Measurements from ENCODE around the gene NBAS.
"Not testable (repeated sequence)": the region's sequence is repeated elsewhere in the genome, so short reads cannot be mapped to it uniquely, and the experiment has no call there.

NBAS gene

GRCh38 chr2:15298770-15299169 is 262.4 kb downstream of the NBAS start:
- DNase-seq, result no peak

DNA sequence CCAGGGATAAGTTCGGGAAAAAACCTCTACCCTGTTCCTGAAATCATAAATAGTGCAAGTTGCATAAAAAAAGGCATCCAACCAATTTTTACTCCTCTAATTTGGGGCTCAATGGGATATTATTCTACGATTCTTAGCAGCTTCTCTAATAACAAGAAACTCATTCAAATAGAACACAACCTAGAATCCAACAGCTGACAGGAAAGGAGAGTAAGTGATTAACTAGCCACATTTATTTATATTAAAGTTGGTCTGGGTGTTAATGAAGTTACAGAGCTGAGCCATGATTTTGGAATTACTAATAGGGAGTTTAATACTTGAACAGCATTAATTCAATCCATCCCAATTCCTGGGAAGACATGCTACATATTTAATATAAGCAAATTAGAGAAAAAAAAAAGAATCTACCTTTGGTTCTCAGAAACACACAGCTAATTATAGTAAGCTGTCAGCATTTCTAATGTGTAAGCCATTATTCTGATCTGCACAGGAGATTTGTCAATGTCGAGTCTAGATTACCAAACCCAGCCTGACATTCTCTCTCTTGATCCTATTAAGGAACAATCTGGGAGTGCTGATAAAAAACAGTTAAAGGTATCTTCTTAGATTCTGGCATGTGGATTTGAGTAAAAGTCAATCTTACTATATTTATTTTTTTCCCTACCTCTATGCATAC is 267.7 kb downstream of the NBAS start:
- DNase-seq, result no peak

DNA sequence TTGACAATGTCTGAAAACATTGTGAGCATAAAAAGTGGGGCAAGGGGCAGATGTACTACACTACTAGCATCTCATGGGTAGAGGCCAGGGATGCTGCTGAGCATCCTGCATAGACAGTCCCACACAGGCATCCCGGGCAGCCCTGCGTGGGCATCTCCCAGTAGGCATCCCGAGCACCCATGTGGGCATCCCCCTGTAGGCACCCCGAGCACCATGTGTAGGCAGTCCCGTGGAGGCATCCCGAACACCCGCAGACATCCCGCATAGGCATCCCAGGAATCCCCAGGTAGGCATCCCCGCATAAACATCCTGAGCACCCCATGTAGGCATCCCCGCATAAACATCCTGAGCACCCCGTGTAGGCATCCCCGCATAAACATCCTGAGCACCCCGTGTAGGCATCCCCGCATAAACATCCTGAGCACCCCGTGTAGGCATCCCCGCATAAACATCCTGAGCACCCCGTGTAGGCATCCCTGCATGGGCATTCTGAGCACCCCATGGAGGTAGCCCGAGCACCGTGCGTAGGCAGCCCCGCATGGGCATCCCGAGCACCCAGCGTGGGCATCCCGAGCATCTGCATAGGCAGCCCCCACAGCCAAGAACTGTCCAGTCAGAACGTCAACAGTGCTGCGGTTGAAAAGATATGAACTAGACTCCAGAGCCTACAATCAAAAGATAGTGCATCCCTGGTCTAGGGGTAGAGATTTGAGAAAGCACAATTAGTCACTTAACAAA is 273.5 kb downstream of the NBAS start:
- DNase-seq, result no peak

DNA sequence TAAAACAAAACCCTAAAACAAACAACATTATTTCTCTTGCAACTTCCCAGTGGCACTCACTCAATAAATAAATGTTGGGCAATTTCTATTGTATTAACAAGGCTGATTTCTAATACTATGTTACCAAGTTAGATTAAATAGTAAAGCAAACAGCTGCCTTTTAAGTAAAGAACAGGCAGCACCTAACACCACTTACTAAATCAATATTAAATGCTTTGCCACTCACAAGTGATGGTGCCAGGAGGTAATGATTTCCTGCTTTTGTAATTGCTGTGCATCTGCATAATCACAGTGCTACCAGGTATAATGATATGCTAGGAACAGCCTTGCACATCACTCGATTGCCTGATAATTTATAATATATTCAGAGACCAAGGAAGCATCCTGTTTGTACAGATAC is 276.5 kb downstream of the NBAS start:
- DNase-seq, result no peak

DNA sequence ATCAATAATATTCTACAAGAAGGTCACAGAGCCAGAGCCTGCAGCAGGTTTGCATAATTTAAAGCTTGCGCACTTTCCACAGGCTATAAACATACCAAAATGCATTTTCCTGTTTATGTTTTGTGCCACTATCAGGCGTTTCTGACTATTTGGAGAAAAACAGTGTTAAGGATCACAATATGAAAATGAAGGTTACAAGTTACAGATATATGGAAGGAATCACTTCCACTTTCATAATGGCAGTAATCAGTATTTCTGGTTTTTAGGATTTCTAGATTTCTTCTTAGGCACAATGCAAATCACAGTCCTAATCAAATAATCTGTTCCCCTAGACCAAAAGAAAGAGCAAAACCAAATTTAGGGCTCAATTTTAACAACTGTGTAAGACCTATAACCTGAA is 279.5 kb downstream of the NBAS start:
- no peak for DNase-seq

- no peak for DNase-seq
Observed at GRCh38 chr2:15279201-15279876, 281.8 kb downstream of the NBAS start.

GRCh38 chr2:15278296-15278695 is 282.8 kb downstream of the NBAS start:
- no peak for DNase-seq

- no peak for DNase-seq
Observed at GRCh38 chr2:15275346-15275745, 285.8 kb downstream of the NBAS start.

DNA sequence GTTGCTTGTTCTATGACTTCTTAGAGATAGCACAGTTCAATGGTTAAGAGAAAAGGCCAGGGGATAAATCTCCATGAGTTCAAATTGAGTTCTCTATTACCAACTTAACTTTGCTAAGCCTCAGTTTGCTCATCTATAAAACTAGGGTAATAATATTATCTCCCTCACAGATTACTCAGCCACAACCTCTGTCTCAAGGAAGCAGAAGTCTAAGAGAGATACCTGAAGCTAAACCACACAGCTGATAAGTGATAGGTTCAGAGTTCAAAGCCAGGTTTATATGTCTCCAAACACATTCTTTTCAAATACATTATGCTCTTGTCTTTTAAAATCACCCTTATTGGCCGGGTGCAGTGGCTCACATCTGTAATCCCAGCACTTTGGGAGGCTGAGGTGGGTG is 287.7 kb downstream of the NBAS start:
- no peak for DNase-seq

GRCh38 chr2:15272942-15273341 is 288.2 kb downstream of the NBAS start:
- no peak for DNase-seq

DNA sequence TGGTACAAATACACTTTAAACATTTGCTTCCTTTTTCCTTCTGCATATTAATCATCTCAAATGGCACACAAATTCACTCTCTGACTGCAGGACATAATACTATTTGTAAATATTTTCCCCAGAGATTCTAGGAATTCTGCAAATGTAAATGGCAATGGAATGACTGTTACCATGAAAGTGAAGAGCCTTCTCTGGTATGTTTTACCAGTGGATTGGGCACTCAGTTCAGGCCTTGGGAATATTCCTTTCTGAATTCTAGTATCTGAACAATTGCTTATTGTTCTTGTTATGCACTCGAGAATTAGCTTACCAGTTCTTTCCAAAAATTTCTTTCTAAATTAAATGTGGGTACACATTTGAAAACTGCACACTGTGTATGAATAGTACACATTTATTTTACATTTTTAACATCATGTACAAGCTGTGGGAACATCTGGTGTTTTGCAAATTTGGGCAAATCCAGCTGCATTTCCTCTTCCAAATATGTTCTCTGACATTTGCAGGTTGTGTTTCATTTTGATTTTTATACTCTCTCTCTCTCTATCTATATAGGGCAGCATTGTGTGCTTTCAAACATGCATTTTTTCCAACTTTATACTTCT is 289.1 kb downstream of the NBAS start:
- no peak for DNase-seq

GRCh38 chr2:15271276-15271675 is 289.9 kb downstream of the NBAS start:
- DNase-seq, result no peak

DNA sequence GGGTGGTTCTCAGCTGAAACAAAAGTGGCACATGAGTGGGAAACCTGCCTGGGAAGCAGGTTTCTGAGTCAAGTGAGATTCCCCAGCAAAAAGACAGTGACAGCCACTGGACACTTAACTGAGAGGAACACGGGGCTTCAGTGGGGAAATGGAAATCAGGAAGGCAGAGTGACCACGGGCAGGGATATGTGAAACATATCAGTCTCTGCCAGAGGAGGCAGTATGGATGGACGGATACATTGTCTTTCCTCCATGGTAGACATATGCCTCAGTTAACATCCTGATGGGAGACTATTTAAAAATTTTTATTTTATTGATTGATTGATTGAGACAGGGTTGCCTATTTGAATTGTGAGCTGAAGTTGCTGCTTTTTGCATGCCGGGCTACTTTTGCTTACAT is 292.1 kb downstream of the NBAS start:
- DNase-seq, result no peak

GRCh38 chr2:15265889-15266288 is 295.2 kb downstream of the NBAS start:
- DNase-seq, result no peak

GRCh38 chr2:15263976-15264685 is 297.0 kb downstream of the NBAS start:
- no peak for DNase-seq

DNA sequence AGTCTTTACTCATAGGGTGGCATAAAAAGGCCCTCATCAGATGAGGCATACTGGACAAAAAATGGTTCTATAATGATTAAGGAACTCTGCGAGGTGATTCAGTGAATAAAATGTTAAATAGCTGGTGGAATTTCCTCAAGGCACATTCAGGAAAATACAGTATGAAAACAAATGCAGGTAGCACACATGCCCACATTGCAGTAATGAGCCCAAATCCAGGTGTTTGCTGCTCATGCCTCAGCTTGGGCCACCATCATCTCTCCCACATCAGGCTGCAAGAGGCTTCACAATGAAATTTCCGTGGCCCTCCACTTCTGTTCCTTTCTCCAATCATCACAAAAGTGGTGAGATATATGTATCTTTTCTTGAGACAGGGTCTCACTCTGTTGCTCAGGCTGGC is 298.3 kb downstream of the NBAS start:
- DNase-seq, result no peak

DNA sequence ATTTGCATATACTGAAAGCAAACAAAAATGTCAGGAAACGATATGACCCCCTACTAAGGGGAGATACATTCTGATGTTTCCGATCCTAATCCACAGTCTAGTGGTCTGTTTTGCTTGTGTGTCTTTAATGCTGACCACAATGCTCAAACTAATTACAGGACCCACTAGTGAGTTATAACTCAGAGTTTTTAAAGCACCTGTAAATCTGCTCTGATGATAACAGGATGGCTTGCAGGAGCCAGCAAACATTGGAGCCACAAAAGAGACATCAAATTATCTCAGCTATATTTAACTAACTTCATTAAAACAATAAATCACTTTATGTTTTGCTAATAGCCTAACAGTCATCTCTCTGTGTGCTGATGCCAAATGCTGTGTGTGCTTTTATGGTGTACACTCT is 300.3 kb downstream of the NBAS start:
- DNase-seq, result no peak

GRCh38 chr2:15260196-15260595 is 300.9 kb downstream of the NBAS start:
- DNase-seq, result no peak

- DNase-seq, result peak; percentile 47
Observed at GRCh38 chr2:15259356-15259756, 301.8 kb downstream of the NBAS start.

DNA sequence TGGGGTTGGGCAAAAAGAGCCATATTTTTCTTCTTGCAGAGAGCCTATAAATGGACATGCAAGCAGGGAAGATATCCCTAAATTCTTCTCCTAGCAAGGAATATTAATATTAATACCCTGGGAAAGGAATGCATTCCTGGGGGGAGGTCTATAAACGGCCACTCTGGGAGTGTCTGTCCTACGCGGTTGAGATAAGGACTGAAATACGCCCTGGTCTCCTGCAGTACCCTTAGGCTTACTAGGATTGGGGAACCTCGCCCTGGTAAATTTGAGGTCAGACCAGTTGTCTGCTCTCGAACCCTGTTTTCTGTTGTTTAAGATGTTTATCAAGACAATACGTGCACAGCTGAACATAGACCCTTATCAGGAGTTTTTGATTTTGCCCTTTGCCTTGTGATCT is 302.7 kb downstream of the NBAS start:
- not testable (repeated sequence) for DNase-seq

GRCh38 chr2:15253835-15254286 is 307.3 kb downstream of the NBAS start:
- no peak for DNase-seq

DNA sequence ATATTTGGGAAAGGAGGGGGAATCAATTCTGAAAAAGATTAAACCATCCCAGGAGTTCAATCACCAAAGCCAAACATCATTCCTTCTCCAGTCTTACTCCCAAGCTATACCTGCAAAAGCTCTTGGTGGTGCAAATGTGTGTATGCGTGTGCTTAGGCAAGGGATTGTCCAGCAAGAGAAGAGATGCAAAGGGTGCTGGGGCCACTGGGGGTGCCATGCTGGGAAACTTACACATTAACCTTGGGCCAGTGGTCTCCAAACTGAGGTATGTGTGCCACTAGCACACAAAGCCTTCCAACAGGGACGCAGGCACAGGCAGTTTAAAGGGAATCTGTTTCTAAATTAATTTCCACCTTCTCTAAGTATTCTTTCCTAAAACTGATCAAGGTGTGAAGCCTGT is 307.9 kb downstream of the NBAS start:
- DNase-seq, result no peak

- no peak for DNase-seq
Observed at GRCh38 chr2:15251753-15252152, 309.4 kb downstream of the NBAS start.
